Fibroblast of skin of right biceps (primary cell): ENCODE measurements around the gene SLC35G6.

ENCODE experiments used
- DNase-seq: peaks from one replicate; pipeline ENCODE4 v3.0.0-alpha.2; 2013

The SLC35G6 gene

GRCh38 chr17:7508145-7508544 is 26.9 kb downstream of the SLC35G6 start:
- DNase-seq = no peak

- DNase-seq = no peak
Measured at GRCh38 chr17:7508846-7509245, 27.6 kb downstream of the SLC35G6 start.

GRCh38 chr17:7509937-7510336 is 28.7 kb downstream of the SLC35G6 start:
- DNase-seq = no peak

- DNase-seq = no peak
Measured at GRCh38 chr17:7511108-7511507, 29.9 kb downstream of the SLC35G6 start.

GRCh38 chr17:7512105-7512504 is 30.9 kb downstream of the SLC35G6 start:
- no peak for DNase-seq

- no peak for DNase-seq
Measured at GRCh38 chr17:7512824-7513540, 31.7 kb downstream of the SLC35G6 start.

GRCh38 chr17:7513850-7514419 is 32.7 kb downstream of the SLC35G6 start:
- no peak for DNase-seq

GRCh38 chr17:7515911-7516610 is 34.8 kb downstream of the SLC35G6 start:
- no peak for DNase-seq

GRCh38 chr17:7523033-7523432 is 41.8 kb downstream of the SLC35G6 start:
- DNase-seq = peak; percentile 17

GRCh38 chr17:7528842-7529241 is 47.6 kb downstream of the SLC35G6 start:
- no peak for DNase-seq

- no peak for DNase-seq
Measured at GRCh38 chr17:7530023-7530900, 49.0 kb downstream of the SLC35G6 start.
